Ascending aorta (tissue), 2 donors: ENCODE results near the gene LDLRAD4. TPM values are rescaled to one million over a fixed set of nuclear protein-coding genes. Genes with fewer than 3 reads are reported as not detected.
A peak's percentile ranks its signal among the peaks of the same experiment; 100 is the strongest.

Source experiments
- DNase-seq, 2 donors: peaks; one replicate each; pipeline ENCODE4 v3.0.0-alpha.2; 2019; ENCODE audit warnings: low spot score in 2 of 2
- H3K27ac ChIP-seq, 2 donors: fragments of 200-600 bp; sonication (generic); one replicate each; pipeline ENCODE4 v1.5.1; 2016 to 2017; ENCODE audit warnings: mild to moderate bottlenecking in 1 of 2
- H3K27me3 ChIP-seq: fragments of 200-600 bp; sonication (generic); one replicate; pipeline ENCODE4 v1.5.1; 2017
- H3K36me3 ChIP-seq, 2 donors: fragments of 200-600 bp; sonication (generic); one replicate each; pipeline ENCODE4 v1.5.1; 2016
- H3K4me1 ChIP-seq, 2 donors: fragments of 200-600 bp; sonication (generic); one replicate each; pipeline ENCODE4 v1.5.1; 2016 to 2017; ENCODE audit warnings: mild to moderate bottlenecking in 1 of 2
- H3K4me3 ChIP-seq, 2 donors: fragments of 200-600 bp; sonication (generic); one replicate each; pipeline ENCODE4 v1.5.1; 2016 to 2017; ENCODE audit warnings: mild to moderate bottlenecking in 1 of 2
- H3K9me3 ChIP-seq, 2 donors: fragments of 200-600 bp; sonication (generic); one replicate each; pipeline ENCODE4 v1.5.1; 2016
- intact Hi-C: fragments of 100-400 bp; cut with DNase I; formaldehyde crosslinking; loops from one replicate; pipeline ENCODE4 v1.15.1; 2023
- total RNA-seq: library from RNA; depleted of rRNA; stranded (reverse); fragments of >200 nt; gene quantifications from one replicate; pipeline ENCODE4 v1.1.0, GENCODE V29; 2016
- TF ChIP-seq, protein P1 (sequence below), 3 experiments: fragments of 200-600 bp in 2 of 3; fragments of 450-650 bp in 1 of 3; sonication (generic) in 2 of 3; IDR thresholded peaks; one replicate each; pipeline ENCODE4 v1.5.1; 2016 to 2019; ENCODE audit warnings: antibody characterized with exemption in 3 of 3, mild to moderate bottlenecking in 1 of 3, moderate library complexity in 1 of 3

Gene LDLRAD4
- total RNA-seq, 1 donor from 2014 or later, result 21.0 TPM

DNA sequence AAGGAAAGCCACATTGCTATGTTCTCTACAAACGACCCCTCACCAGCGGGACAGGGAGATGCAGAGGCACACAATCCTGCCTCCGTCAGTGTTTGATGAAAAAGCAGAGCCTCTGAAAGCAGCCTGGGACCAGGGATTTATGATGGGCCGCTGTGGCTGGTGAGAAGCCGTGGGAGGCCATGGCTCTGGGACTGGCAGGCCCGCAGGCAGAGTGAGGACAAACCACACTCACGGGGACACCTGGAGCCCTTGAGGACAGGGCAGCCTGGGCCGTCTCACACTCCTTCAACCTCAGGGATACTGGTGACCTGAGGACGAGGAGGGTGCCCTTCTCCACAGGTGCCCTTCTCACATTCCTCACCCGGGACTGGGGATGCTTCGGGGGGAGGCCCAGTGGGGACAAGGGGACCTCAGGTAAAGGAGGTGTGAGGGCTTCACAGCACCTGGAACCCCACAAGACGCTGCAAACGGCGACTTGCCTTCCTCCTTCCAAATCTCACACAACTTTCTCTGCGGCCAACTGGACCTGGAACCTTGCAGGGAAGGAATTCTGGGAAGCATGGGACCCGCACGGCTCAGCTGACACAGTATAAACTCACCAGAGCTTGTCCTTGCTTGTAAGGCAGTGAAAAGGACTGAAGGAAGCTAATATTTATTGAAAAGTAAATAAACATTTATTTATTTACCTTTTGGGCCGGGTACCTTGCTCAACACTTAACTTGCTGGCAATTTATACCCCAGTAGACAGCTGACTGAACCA, 5.3 kb upstream of the LDLRAD4 start:
- Histone ChIP-seq H3K4me3 (no peak overlapping the region), H3K9me3 (no peaks in the 10 kb centered on the region)

GRCh38 chr18:13214609-13215008, 4.0 kb upstream of the LDLRAD4 start:
- no peaks in the 10 kb centered on the region for H3K4me1 ChIP-seq
- H3K4me3 ChIP-seq, result no peak overlapping the region
- H3K36me3 ChIP-seq, result no peaks in the 10 kb centered on the region
- no peaks in the 10 kb centered on the region for H3K27me3 ChIP-seq
- H3K27ac ChIP-seq, result no peak overlapping the region
- TF ChIP-seq, protein P1, sequence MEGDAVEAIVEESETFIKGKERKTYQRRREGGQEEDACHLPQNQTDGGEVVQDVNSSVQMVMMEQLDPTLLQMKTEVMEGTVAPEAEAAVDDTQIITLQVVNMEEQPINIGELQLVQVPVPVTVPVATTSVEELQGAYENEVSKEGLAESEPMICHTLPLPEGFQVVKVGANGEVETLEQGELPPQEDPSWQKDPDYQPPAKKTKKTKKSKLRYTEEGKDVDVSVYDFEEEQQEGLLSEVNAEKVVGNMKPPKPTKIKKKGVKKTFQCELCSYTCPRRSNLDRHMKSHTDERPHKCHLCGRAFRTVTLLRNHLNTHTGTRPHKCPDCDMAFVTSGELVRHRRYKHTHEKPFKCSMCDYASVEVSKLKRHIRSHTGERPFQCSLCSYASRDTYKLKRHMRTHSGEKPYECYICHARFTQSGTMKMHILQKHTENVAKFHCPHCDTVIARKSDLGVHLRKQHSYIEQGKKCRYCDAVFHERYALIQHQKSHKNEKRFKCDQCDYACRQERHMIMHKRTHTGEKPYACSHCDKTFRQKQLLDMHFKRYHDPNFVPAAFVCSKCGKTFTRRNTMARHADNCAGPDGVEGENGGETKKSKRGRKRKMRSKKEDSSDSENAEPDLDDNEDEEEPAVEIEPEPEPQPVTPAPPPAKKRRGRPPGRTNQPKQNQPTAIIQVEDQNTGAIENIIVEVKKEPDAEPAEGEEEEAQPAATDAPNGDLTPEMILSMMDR (IDR thresholded peaks at IDR 0.05), result no peak
- DNase-seq, result no peak
- no peaks in the 10 kb centered on the region for H3K9me3 ChIP-seq
- intact Hi-C loops, result loop anchor here (5.0 kb wide), 1 partner anchor 588 kb away; no protein-coding TSS in a partner anchor

More for the DNA sequence above, 5.3 kb upstream of the LDLRAD4 start:
- Histone ChIP-seq H3K27me3 (no peaks in the 10 kb centered on the region), H3K36me3 (no peaks in the 10 kb centered on the region), H3K4me1 (no peaks in the 10 kb centered on the region), H3K27ac (no peak overlapping the region)
- intact Hi-C loops, result no loop called here
- TF ChIP-seq, protein P1 (IDR thresholded peaks at IDR 0.05), result no peak
- DNase-seq, result no peak

DNA sequence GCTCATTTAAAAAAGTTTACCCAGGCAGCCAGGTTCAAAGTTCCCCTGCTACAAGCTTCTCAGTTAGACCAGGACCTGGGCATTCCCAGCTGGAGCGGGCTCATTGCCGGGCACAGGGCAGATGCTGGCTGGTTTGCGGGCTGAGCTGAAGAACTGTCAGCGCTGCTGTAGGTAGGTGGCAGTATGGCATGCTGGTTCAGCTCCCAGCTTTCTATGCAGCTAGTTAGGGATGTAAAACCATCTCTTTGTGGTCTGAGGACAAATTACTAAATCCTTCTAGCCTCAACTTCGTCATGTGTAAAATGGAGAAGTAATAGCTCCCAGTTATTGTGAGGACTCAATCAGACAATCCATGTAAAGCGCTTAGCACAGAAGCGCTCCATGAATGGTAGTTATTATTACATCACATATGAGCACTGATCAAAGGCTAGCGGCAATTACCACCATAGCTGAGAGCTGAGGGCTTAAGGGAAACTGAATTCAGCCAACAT, 2.4 kb upstream of the LDLRAD4 start:
- H3K9me3 ChIP-seq, result no peaks in the 10 kb centered on the region
- DNase-seq, result peak; percentile 43 to 92
- intact Hi-C loops, result loop anchor here (1.0 to 5.0 kb wide), 5 partner anchors 167 to 586 kb away; no protein-coding TSS in a partner anchor

GRCh38 chr18:13216711-13217465, 1.7 kb upstream of the LDLRAD4 start:
- H3K36me3 ChIP-seq, result no peaks in the 10 kb centered on the region
- peak overlapping the region; percentile 89 to 92 for H3K27ac ChIP-seq
- peak overlapping the region; percentile 68 to 91 for H3K4me3 ChIP-seq
- peaks cover 3 to 16% of the 10 kb centered on the region in 2 donors for H3K4me1 ChIP-seq
- peak in 1 of 2 donors; percentile 77 for DNase-seq
- no peaks in the 10 kb centered on the region for H3K9me3 ChIP-seq
- H3K27me3 ChIP-seq, result no peaks in the 10 kb centered on the region
- intact Hi-C loops, result loop anchor here (1.0 to 5.0 kb wide), 6 partner anchors 44 to 585 kb away; no protein-coding TSS in a partner anchor
- TF ChIP-seq, protein P1 (IDR thresholded peaks at IDR 0.05), result peak in 2 of 3 experiments; percentile 41 to 70

More for the DNA sequence above, 2.4 kb upstream of the LDLRAD4 start:
- peak overlapping the region; percentile 68 to 91 for H3K4me3 ChIP-seq
- TF ChIP-seq, protein P1 (IDR thresholded peaks at IDR 0.05), result peak; percentile 64 to 83 (median 82)
- no peaks in the 10 kb centered on the region for H3K36me3 ChIP-seq
- peak overlapping the region; percentile 69 to 92 for H3K27ac ChIP-seq
- H3K27me3 ChIP-seq, result no peaks in the 10 kb centered on the region
- H3K4me1 ChIP-seq, result peaks cover 0 to 9% of the 10 kb centered on the region in 2 donors

DNA sequence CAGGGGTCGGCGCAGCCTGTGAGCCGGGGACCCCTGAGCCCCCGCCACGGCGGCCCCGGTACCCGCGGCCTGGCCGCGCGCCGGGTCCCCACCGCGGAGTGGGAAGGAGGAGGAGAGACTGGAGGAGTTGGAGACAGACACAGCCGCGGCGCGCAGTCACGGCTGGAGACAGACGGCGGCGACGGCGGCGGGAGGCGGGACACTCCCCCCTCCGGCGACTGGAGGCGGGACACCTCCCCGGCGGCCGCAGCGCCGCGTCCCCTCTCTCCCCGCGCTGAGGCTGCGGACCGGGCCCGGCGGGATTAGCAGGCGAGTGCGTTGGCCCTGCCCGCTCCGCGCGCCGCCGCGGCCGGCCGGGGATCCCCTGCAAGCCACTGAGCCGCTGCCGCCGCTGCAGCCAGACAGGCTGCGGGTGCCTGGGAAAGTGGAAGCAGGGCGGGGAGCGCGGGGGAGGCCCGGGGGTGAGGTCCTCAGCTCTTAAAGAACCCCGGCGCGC, 1.0 kb upstream of the LDLRAD4 start:
- Histone ChIP-seq H3K27me3 (no peaks in the 10 kb centered on the region), H3K4me1 (peaks cover 8 to 22% of the 10 kb centered on the region in 2 donors), H3K27ac (peak overlapping the region; percentile 89 to 92), H3K9me3 (no peaks in the 10 kb centered on the region), H3K4me3 (peak overlapping the region; percentile 68 to 91), H3K36me3 (no peaks in the 10 kb centered on the region)
- intact Hi-C loops, result loop anchor here (1.0 to 5.0 kb wide), 4 partner anchors 44 to 585 kb away; no protein-coding TSS in a partner anchor
- peak in 1 of 2 donors; percentile 87 for DNase-seq
- TF ChIP-seq, protein P1 (IDR thresholded peaks at IDR 0.05), result no peak
